ENCODE results near the gene APBB2. TPM values are rescaled to one million over a fixed set of nuclear protein-coding genes. Genes with fewer than 3 reads are reported as not detected.

APBB2 gene
- total RNA-seq, 2 donors from 2014 or later: 56.1 to 64.8 TPM

DNA sequence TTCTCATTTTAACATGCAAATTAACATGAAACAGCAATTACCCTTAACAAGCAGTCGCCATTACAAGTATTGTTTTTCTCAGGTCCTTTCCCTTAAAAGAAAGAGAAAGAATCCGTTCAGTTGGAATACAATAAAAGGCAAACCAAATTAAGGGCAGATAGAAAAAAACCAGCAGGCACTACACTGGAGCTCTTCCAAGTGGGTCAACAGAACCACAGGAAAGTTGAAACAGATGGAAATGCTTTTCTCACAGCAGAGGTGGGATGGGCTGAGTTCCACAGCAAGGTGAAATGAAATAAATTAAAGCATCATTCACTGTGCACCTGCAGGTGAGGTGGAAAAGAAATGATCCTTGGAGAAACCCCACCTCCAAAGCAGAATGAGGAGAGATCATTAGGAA is 102.6 kb downstream of the APBB2 start:
- no peaks in the 10 kb centered on the region for H3K4me1 Mint-ChIP-seq
- H3K27ac ChIP-seq (ENCODE audit: low read depth, low read length): no peak overlapping the region
- WGBS, 2 experiments (ENCODE audit: insufficient coverage in 1 of 2, insufficient read length in 1 of 2): 87 to 88% methylated on average over 2 of the region's 2 CpGs

GRCh38 chr4:41110050-41110449 is 104.3 kb downstream of the APBB2 start:
- no peak overlapping the region for H3K4me3 ChIP-seq (ENCODE audit: low read length)
- Mint-ChIP-seq H3K36me3 (ENCODE audit: low read depth) (peaks cover 40% of the 10 kb centered on the region), H3K4me3 (no peak overlapping the region), H3K9me3 (peaks cover 30% of the 10 kb centered on the region), H3K27ac (no peak overlapping the region), H3K4me1 (peaks cover 4% of the 10 kb centered on the region), H3K27me3 (ENCODE audit: insufficient read depth) (no peaks in the 10 kb centered on the region)
- peaks cover 22% of the 10 kb centered on the region for H3K9me3 ChIP-seq (ENCODE audit: control insufficient read depth, low read length)
- H3K27ac ChIP-seq (ENCODE audit: low read depth, low read length): no peak overlapping the region
- no peak overlapping the region for H3K9ac ChIP-seq (ENCODE audit: extremely low read depth, low read length, poor library complexity, severe bottlenecking)
- peaks cover 3% of the 10 kb centered on the region for H3K4me1 ChIP-seq (ENCODE audit: control insufficient read depth, insufficient read depth, low read length)
- H3K27me3 ChIP-seq (ENCODE audit: control insufficient read depth, insufficient read depth, low read length, poor library complexity, severe bottlenecking): no peaks in the 10 kb centered on the region
- no peak for DNase-seq
- WGBS, 2 experiments (ENCODE audit: insufficient coverage in 1 of 2, insufficient read length in 1 of 2): 96 to 97% methylated on average over 6 to 8 of the region's 9 CpGs
- peaks cover 4% of the 10 kb centered on the region for H3K36me3 ChIP-seq (ENCODE audit: control insufficient read depth, insufficient read depth, low read length)
- TF ChIP-seq CTCF (conservative IDR thresholded peaks at IDR 0.05): no peak

More for the DNA sequence above, 102.6 kb downstream of the APBB2 start:
- no peak for TF ChIP-seq CTCF (conservative IDR thresholded peaks at IDR 0.05)
- Histone ChIP-seq H3K9me3 (ENCODE audit: control insufficient read depth, low read length) (peaks cover 27% of the 10 kb centered on the region), H3K4me3 (ENCODE audit: low read length) (no peak overlapping the region), H3K9ac (ENCODE audit: extremely low read depth, low read length, poor library complexity, severe bottlenecking) (no peak overlapping the region), H3K36me3 (ENCODE audit: control insufficient read depth, insufficient read depth, low read length) (peaks cover 6% of the 10 kb centered on the region), H3K4me1 (ENCODE audit: control insufficient read depth, insufficient read depth, low read length) (no peaks in the 10 kb centered on the region), H3K27me3 (ENCODE audit: control insufficient read depth, insufficient read depth, low read length, poor library complexity, severe bottlenecking) (no peaks in the 10 kb centered on the region)
- no peak for DNase-seq
- Mint-ChIP-seq H3K27ac (no peak overlapping the region), H3K4me3 (no peak overlapping the region), H3K9me3 (peaks cover 38% of the 10 kb centered on the region), H3K36me3 (ENCODE audit: low read depth) (peaks cover 47% of the 10 kb centered on the region), H3K27me3 (ENCODE audit: insufficient read depth) (no peaks in the 10 kb centered on the region)

GRCh38 chr4:41108481-41108880 is 105.9 kb downstream of the APBB2 start:
- no peak overlapping the region for H3K9ac ChIP-seq (ENCODE audit: extremely low read depth, low read length, poor library complexity, severe bottlenecking)
- no peaks in the 10 kb centered on the region for H3K27me3 ChIP-seq (ENCODE audit: control insufficient read depth, insufficient read depth, low read length, poor library complexity, severe bottlenecking)
- TF ChIP-seq CTCF (conservative IDR thresholded peaks at IDR 0.05): no peak
- 95 to 100% methylated on average over 1 to 3 of the region's 3 CpGs for WGBS, 2 experiments (ENCODE audit: insufficient coverage in 1 of 2, insufficient read length in 1 of 2)
- DNase-seq: no peak
- no peak overlapping the region for H3K27ac ChIP-seq (ENCODE audit: low read depth, low read length)
- Mint-ChIP-seq H3K4me3 (no peak overlapping the region), H3K9me3 (peaks cover 24% of the 10 kb centered on the region), H3K36me3 (ENCODE audit: low read depth) (peaks cover 38% of the 10 kb centered on the region), H3K27ac (no peak overlapping the region), H3K27me3 (ENCODE audit: insufficient read depth) (no peaks in the 10 kb centered on the region), H3K4me1 (peaks cover 4% of the 10 kb centered on the region)
- no peak overlapping the region for H3K4me3 ChIP-seq (ENCODE audit: low read length)
- H3K4me1 ChIP-seq (ENCODE audit: control insufficient read depth, insufficient read depth, low read length): peaks cover 3% of the 10 kb centered on the region
- peaks cover 22% of the 10 kb centered on the region for H3K9me3 ChIP-seq (ENCODE audit: control insufficient read depth, low read length)
- H3K36me3 ChIP-seq (ENCODE audit: control insufficient read depth, insufficient read depth, low read length): peaks cover 4% of the 10 kb centered on the region

Measured in endodermal cell (in vitro differentiated cells).